Type B pancreatic cell (in vitro differentiated cells): ENCODE results near the gene NIM1K. TPM values are rescaled to one million over a fixed set of nuclear protein-coding genes. Genes with fewer than 3 reads are reported as not detected.
"Not testable (repeated sequence)": the region's sequence is repeated elsewhere in the genome, so short reads cannot be mapped to it uniquely, and the experiment has no call there.

Experiments used
- DNase-seq: peaks from one replicate; pipeline ENCODE4 v3.0.0; 2021; ENCODE audit warnings: mixed read lengths; ENCODE audit not compliant: unreplicated experiment; ENCODE audit errors: extremely low spot score
- H3K27ac Mint-ChIP-seq: 2 replicates; pipeline ENCODE4 v1.8.0; 2021; ENCODE audit warnings: mild to moderate bottlenecking, mixed read lengths
- H3K27me3 Mint-ChIP-seq: 2 replicates; pipeline ENCODE4 v1.8.0; 2021; ENCODE audit warnings: mixed read lengths
- H3K36me3 Mint-ChIP-seq: 2 replicates; pipeline ENCODE4 v1.8.0; 2021; ENCODE audit warnings: mixed read lengths
- H3K4me1 Mint-ChIP-seq: one replicate; pipeline ENCODE4 v1.8.0; 2021; ENCODE audit warnings: mixed read lengths; ENCODE audit not compliant: unreplicated experiment
- H3K4me3 Mint-ChIP-seq: 2 replicates; pipeline ENCODE4 v1.8.0; 2021; ENCODE audit warnings: mild to moderate bottlenecking, mixed read lengths
- H3K9me3 Mint-ChIP-seq: 2 replicates; pipeline ENCODE4 v1.8.0; 2021; ENCODE audit warnings: mixed read lengths
- total RNA-seq: library from RNA; stranded (reverse); gene quantifications from 2 replicates; pipeline ENCODE4 v1.2.1, GENCODE V29; 2021; ENCODE audit warnings: low replicate concordance
- TF ChIP-seq, protein P1 (sequence below): fragments of 200-600 bp; sonication (generic); conservative IDR thresholded peaks from 2 replicates; pipeline ENCODE4 v1.5.0; 2021; ENCODE audit warnings: antibody characterized with exemption, mild to moderate bottlenecking

Gene NIM1K
- total RNA-seq, 1 donor from 2014 or later = 0.43 TPM

DNA sequence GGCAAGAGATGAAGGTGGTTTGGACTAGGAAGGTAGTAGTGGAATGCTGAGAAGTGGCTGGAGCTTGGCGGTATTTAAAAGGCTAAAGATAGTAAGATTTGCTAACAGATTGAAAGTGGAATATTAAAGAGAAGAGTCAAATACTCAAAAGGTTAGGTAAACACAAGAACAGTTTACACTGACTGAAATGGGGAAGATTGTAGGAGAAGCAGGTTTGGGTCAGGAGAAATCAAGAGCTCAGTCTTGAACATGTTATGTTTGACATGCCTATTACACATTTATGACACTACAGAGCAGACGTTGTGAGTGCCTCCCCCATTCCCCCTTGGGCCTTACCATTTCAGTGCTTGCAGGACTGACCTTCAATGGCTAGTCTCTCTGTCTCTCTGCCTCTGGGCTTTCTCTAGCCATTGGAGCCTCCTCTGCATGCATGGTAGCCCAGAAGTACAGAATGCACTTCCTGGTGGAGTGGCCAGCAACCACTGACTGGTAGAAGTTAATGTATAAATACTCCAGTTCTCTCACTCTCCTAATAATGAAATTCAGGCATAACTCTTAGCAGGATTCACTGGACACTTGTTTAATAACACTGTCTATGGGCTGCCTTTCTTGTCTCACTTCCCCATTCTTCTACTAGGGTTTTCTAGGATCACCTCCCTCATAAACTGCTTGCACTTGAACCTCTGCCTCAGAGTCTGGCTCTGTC lies 64.4 kb downstream of the NIM1K start:
- Mint-ChIP-seq H3K36me3 (no peaks in the 10 kb centered on the region), H3K4me3 (no peak overlapping the region), H3K9me3 (no peaks in the 10 kb centered on the region), H3K4me1 (no peaks in the 10 kb centered on the region), H3K27me3 (peaks cover 24% of the 10 kb centered on the region), H3K27ac (no peak overlapping the region)
- no peak for DNase-seq
- TF ChIP-seq, protein P1, sequence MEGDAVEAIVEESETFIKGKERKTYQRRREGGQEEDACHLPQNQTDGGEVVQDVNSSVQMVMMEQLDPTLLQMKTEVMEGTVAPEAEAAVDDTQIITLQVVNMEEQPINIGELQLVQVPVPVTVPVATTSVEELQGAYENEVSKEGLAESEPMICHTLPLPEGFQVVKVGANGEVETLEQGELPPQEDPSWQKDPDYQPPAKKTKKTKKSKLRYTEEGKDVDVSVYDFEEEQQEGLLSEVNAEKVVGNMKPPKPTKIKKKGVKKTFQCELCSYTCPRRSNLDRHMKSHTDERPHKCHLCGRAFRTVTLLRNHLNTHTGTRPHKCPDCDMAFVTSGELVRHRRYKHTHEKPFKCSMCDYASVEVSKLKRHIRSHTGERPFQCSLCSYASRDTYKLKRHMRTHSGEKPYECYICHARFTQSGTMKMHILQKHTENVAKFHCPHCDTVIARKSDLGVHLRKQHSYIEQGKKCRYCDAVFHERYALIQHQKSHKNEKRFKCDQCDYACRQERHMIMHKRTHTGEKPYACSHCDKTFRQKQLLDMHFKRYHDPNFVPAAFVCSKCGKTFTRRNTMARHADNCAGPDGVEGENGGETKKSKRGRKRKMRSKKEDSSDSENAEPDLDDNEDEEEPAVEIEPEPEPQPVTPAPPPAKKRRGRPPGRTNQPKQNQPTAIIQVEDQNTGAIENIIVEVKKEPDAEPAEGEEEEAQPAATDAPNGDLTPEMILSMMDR = no peak

DNA sequence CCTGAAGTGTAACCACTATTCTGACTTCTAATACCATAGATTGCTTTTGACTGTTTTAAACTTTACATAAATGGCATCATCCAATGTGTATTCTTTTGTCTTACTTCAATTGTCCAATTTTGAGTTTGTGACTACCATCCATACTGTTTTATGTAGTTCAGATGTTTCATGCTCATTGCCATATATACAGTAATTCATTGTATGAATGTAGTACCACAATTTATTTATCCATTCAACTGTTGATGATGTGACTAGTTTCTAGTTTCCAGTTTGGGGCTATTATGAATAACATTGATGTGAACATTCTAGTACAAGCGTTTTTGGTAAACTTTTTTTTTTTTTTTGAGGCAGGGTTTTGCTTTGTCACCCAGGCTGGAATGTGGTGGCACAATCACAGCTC lies 66.1 kb downstream of the NIM1K start:
- peaks cover 30% of the 10 kb centered on the region for H3K27me3 Mint-ChIP-seq
- no peak overlapping the region for H3K4me3 Mint-ChIP-seq
- TF ChIP-seq, protein P1 = no peak
- no peaks in the 10 kb centered on the region for H3K36me3 Mint-ChIP-seq
- no peak overlapping the region for H3K27ac Mint-ChIP-seq
- no peak for DNase-seq
- H3K4me1 Mint-ChIP-seq = no peaks in the 10 kb centered on the region
- H3K9me3 Mint-ChIP-seq = no peaks in the 10 kb centered on the region

DNA sequence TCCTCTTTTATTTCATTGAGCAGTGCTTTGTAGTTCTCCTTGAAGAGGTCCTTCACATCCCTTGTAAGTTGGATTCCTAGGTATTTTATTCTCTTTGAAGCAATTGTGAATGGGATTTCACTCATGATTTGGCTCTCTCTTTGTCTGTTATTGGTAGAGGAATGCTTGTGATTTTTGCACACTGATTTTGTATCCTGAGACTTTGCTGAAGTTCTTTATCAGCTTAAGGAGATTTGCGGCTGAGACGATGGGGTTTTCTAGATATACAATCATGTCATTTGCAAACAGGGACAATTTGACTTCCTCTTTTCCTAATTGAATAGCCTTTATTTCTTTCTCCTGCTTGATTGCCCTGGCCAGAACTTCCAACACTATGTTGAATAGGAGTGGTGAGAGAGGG lies 70.2 kb downstream of the NIM1K start:
- not testable (repeated sequence) for H3K4me3 Mint-ChIP-seq, H3K9me3 Mint-ChIP-seq, H3K27ac Mint-ChIP-seq, DNase-seq, H3K4me1 Mint-ChIP-seq, H3K36me3 Mint-ChIP-seq
- peaks cover 35% of the 10 kb centered on the region for H3K27me3 Mint-ChIP-seq

DNA sequence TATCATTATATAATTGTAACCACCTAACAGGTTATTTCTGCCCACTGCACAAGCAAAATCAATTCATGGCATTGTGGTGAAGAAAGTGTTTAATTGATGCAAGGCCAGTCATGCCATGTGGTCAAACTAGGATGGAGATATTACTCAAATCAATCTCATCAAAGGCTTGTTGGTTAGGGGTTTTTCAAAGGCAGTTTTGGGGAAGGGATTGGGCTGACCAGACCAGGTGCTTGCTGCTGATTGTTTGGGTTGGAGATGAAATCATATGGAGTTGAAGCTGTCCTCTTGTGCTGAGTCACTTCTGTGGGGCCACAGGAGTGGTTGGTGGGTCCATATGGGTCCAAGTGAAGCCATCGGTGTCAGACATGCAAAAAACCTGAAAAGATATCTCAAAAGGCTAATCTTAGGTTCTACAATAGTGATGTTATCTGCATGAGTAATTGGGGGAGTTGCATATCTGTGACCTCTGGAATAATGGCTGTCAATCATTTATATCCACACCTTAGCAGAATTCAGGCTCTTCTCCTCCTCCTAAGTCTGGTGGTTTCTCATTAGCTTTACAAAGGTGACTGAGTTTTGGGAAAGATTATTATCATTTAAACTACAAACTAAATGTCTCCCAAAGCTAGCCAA lies 76.3 kb downstream of the NIM1K start:
- H3K27me3 Mint-ChIP-seq = peaks cover 29% of the 10 kb centered on the region
- no peaks in the 10 kb centered on the region for H3K4me1 Mint-ChIP-seq
- no peaks in the 10 kb centered on the region for H3K36me3 Mint-ChIP-seq
- peaks cover 11% of the 10 kb centered on the region for H3K9me3 Mint-ChIP-seq
- no peak overlapping the region for H3K4me3 Mint-ChIP-seq
- TF ChIP-seq, protein P1 = no peak
- DNase-seq = no peak
- no peak overlapping the region for H3K27ac Mint-ChIP-seq

DNA sequence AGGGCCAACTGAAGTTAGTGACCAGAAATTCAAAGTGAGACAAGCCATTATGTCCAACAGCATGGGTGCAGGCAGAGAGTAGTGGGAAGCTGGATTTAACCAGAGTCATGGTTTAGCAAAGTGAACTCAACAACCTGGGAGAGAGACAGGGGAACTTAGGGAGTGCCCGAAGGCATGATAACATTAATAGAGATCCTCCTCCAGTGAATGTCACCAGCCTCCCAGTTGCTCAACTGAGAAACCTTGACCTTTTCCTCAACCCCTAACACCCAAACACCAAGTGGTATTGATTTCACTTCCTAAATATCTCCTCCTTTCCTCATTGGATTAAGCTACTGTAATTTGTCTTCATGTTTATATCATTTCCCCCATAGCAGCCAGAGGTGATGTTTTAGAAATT lies 78.6 kb downstream of the NIM1K start:
- H3K36me3 Mint-ChIP-seq = no peaks in the 10 kb centered on the region
- peaks cover 11% of the 10 kb centered on the region for H3K9me3 Mint-ChIP-seq
- no peak for DNase-seq
- no peak overlapping the region for H3K4me3 Mint-ChIP-seq
- TF ChIP-seq, protein P1 = no peak
- no peaks in the 10 kb centered on the region for H3K4me1 Mint-ChIP-seq
- H3K27ac Mint-ChIP-seq = no peak overlapping the region
- H3K27me3 Mint-ChIP-seq = peaks cover 9% of the 10 kb centered on the region

DNA sequence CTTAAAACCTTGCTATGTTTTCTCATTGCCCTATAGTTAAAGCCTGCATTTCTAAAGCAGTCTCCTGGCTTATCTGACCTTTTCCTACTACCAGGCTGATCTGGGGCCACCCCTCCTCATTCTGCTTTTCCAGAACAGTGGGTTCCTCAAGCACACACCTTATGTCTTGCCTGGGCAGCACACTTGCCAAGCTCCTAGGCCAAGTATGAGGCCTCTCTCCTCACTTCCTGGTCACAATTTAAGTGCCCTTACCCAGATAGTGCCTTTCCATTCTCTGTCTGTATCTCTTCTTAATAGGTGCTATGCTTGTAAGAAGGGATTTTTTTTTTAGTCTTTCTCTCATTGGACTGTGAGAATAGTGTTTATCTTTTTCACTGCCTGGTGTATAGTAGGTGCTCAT lies 81.5 kb downstream of the NIM1K start:
- Mint-ChIP-seq H3K27ac (no peak overlapping the region), H3K27me3 (peaks cover 14% of the 10 kb centered on the region), H3K9me3 (no peaks in the 10 kb centered on the region), H3K36me3 (no peaks in the 10 kb centered on the region), H3K4me1 (no peaks in the 10 kb centered on the region), H3K4me3 (no peak overlapping the region)
- TF ChIP-seq, protein P1 = no peak
- no peak for DNase-seq
